Amniotic stem cell (primary cell): Measurements from ENCODE around the gene TMEM175.
"Not testable (repeated sequence)": the region's sequence is repeated elsewhere in the genome, so short reads cannot be mapped to it uniquely, and the experiment has no call there.

ENCODE experiments used
- DNase-seq: peaks from one replicate; lab custom pipeline; 2025; lab: John Stamatoyannopoulos, UW

The TMEM175 gene

DNA sequence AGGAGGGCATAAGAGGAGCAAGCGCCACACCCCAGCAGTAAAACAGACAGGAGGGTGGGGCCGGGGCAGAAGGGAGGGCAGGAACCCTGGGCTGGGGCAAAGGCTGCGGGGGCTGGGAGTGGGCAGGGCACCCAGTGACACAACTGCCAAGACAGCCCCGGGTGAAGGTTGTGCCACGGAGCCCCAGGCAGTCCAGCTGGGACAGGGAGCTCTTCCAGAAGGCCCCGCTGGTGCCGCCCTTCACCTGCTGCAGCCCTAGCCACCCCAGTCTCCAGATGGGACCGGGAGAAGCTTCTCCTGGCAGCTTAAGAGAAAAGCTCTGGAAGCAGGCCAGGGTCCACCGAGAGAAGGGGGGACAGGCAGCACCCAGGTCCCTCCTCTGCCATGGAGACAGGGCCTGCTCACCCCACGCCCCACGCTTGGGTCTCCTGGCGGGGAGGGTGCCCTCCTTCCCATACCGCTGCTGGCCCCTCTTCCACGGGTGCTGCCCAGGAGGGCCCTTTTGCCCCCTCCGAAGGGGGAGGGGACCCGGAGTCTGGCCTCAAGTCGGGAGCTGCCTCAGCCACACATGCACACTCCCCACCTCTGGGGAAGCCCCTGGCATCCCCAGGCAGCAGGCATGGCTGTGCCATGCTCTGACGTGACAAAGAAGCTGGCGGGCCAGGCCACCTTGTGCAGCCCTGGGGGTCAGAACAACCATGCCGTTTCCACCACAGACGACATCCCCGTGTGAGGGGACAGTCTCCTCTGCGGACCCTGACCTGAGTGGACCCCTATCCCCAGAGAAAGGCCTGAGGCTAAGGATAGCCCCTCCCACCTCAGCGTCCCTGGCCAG lies 39.6 kb downstream of the TMEM175 start:
- no peak for DNase-seq

GRCh38 chr4:972651-973424 lies 40.6 kb downstream of the TMEM175 start:
- no peak for DNase-seq

- peak; percentile 63 for DNase-seq
Measured at GRCh38 chr4:973431-974397, 41.5 kb downstream of the TMEM175 start, which contains the start of gene DGKQ. Gene DGKQ (minus strand): TSS chr4:973569. CDS start chr4:973482, 87 bp downstream.

- DNase-seq, result no peak
Measured at GRCh38 chr4:974668-975067, 42.4 kb downstream of the TMEM175 start.

- DNase-seq, result not testable (repeated sequence)
Measured at GRCh38 chr4:976016-976415, 43.8 kb downstream of the TMEM175 start.

DNA sequence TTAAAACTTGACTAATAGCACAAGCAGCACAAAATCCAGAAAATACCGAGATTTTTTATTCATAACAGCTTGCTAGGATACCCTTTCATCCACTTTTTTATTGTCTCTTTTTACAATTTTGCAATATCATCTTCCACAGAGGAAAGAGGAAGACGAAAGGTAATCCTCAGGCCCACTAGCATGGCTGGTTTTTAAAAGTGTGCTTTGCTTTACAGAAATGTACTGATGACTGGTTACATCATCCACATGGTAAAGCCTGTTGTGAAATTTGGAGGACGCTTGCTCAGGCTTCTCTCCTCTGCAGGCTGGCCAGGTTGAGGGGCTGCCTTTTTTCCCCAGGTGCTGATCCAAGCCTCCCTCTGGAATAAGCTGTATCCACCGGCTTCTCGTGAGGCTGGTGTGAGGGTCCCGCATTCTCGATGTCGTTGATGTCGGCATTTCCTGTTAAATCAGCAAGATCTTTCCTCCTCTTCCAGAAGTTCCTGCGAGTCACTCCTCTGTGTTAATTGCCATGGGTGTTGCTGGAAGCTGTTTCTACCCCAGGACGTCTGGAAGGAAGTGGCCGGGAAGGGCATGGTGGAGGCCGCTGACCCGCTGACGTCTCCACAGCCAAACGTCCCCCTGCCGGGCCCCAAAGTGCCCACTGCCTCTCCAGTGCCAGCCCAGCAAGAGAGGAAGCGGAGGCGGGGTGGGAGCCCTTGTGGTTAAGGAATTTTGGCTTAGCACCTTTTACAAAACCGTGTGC lies 46.9 kb downstream of the TMEM175 start:
- no peak for DNase-seq

GRCh38 chr4:982291-982690 lies 50.0 kb downstream of the TMEM175 start:
- no peak for DNase-seq

DNA sequence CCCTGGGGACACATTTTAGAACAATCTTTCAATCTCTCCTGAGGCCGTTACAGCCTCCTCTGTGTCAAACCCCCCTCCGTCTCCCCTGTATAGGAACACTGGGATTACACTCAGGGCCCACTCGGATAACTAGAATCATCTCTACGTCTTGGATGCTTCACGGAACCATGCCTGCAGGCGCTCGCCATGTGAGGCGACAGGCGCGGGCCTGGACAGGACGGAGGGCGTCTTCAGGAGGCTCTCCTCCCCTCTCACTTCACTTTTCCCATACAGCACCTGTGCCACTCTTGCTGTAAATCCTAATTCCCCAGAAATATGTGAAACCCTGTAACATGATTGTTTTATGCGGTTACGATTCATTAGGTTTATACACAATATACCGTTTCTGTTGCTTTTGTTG lies 50.6 kb downstream of the TMEM175 start:
- no peak for DNase-seq

GRCh38 chr4:984336-985054 lies 52.2 kb downstream of the TMEM175 start:
- DNase-seq, result no peak

- no peak for DNase-seq
Measured at GRCh38 chr4:985123-985830, 53.0 kb downstream of the TMEM175 start.

GRCh38 chr4:986428-986878 lies 54.2 kb downstream of the TMEM175 start:
- DNase-seq, result no peak

- DNase-seq, result no peak
Measured at GRCh38 chr4:986879-987623, 54.8 kb downstream of the TMEM175 start, which contains the start of gene IDUA. Gene IDUA (plus strand): TSS chr4:987044. CDS start chr4:987085, 41 bp downstream.

- no peak for DNase-seq
Measured at GRCh38 chr4:987624-988513, 55.6 kb downstream of the TMEM175 start.

DNA sequence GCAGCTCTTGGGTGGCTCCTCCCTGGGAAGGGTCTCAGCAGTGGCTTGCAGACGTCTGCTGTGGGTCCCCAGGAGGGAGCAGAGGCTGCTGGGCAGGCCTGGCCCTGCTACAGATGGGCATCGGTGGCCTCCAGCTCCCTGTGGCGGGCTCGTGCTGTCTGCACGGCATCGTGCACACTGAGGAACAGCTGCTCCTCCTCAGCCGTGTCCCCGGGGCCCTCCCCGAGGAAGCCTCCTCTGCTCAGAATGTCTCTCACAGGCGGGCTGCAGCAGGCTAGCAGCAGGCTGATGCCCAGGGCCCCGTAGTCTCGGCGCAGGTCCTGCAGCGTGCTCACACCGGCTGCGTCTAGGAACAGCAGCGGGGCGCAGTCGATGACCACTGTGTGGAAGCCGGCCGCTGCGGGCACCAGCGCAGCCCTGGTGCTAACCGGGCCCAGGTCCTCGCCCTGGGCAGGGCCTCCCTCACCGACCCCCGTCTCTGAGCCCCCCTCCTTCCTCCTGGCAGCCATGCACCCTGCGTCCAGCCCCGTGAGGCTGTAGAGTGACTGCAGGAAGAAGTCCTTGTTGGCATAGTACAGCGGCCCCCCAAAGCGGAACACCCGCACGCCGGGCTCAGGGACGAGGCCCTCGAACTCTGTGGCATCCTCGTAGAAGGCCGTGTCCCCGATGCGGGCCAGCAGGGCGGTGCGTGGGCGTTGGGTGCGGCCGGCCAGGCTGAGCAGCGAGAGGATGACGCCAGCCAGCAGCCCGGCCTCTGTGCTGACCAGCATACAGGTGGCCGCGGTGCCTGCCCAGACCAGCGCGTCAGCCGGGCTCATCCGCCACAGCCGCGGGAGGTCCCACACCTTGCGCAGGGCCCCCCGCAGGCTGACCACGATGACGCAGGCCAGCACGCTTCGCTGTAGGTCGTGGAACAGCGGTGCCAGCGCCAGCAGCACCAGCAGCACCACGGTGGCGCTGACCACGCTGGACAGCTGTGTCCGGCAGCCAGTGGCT lies 56.8 kb downstream of the TMEM175 start:
- no peak for DNase-seq

GRCh38 chr4:989722-990471 lies 57.6 kb downstream of the TMEM175 start:
- DNase-seq, result no peak
